Parathyroid adenoma (tissue), 2 donors: ENCODE results near the gene PRPF6.
A peak's percentile ranks its signal among the peaks of the same experiment; 100 is the strongest.

Experiments used
- H2AFZ ChIP-seq: fragments of 300-600 bp; sonication (generic); one replicate; pipeline ENCODE4 v1.7.0; 2017; ENCODE audit warnings: antibody characterized with exemption, mild to moderate bottlenecking
- H3K27ac ChIP-seq: fragments of 300-600 bp; sonication (generic); one replicate; pipeline ENCODE4 v1.7.0; 2017
- H3K27me3 ChIP-seq: fragments of 300-600 bp; sonication (generic); one replicate; pipeline ENCODE4 v1.7.0; 2017; ENCODE audit warnings: low read length; ENCODE audit not compliant: control insufficient read depth, insufficient read depth
- H3K36me3 ChIP-seq: fragments of 300-600 bp; sonication (generic); one replicate; pipeline ENCODE4 v1.7.0; 2017; ENCODE audit warnings: low read length; ENCODE audit not compliant: control insufficient read depth, insufficient read depth
- H3K4me1 ChIP-seq: fragments of 300-600 bp; sonication (generic); one replicate; pipeline ENCODE4 v1.7.0; 2017; ENCODE audit warnings: control low read depth
- H3K4me2 ChIP-seq: fragments of 300-600 bp; sonication (generic); one replicate; pipeline ENCODE4 v1.7.0; 2017; ENCODE audit warnings: low read length
- H3K4me3 ChIP-seq: fragments of 300-600 bp; sonication (generic); one replicate; pipeline ENCODE4 v1.7.0; 2017; ENCODE audit warnings: low read depth, low read length
- H3K79me2 ChIP-seq: fragments of 300-600 bp; sonication (generic); one replicate; pipeline ENCODE4 v1.7.0; 2017; ENCODE audit warnings: control low read depth
- H3K9ac ChIP-seq: fragments of 300-600 bp; sonication (generic); one replicate; pipeline ENCODE4 v1.7.0; 2017; ENCODE audit warnings: mild to moderate bottlenecking
- H3K9me3 ChIP-seq: fragments of 300-600 bp; sonication (generic); one replicate; pipeline ENCODE4 v1.7.0; 2017; ENCODE audit warnings: low read length; ENCODE audit not compliant: control insufficient read depth
- CTCF ChIP-seq: fragments of 300-600 bp; sonication (generic); IDR thresholded peaks from one replicate; pipeline ENCODE4 v1.7.0; 2017; ENCODE audit warnings: antibody characterized with exemption, mild to moderate bottlenecking
- donor health status: primary hyperparathyroidism.

Gene PRPF6

GRCh38 chr20:63942969-63943807 is 37.7 kb upstream of the PRPF6 start:
- H3K36me3 ChIP-seq: no peaks in the 10 kb centered on the region
- peaks cover 2% of the 10 kb centered on the region for H3K4me1 ChIP-seq
- no peak for TF ChIP-seq CTCF

GRCh38 chr20:63943808-63944077 is 37.2 kb upstream of the PRPF6 start:
- no peak overlapping the region for H3K4me3 ChIP-seq
- no peak overlapping the region for H3K27ac ChIP-seq
- no peaks in the 10 kb centered on the region for H3K27me3 ChIP-seq
- H3K9me3 ChIP-seq: no peaks in the 10 kb centered on the region
- no peak overlapping the region for H3K4me2 ChIP-seq
- no peak for TF ChIP-seq CTCF
- no peak overlapping the region for H3K9ac ChIP-seq
- peaks cover 6% of the 10 kb centered on the region for H3K4me1 ChIP-seq
- peaks cover 36% of the 10 kb centered on the region for H3K79me2 ChIP-seq
- no peak overlapping the region for H2AFZ ChIP-seq
- no peaks in the 10 kb centered on the region for H3K36me3 ChIP-seq

More at GRCh38 chr20:63942969-63943807, 37.7 kb upstream of the PRPF6 start:
- H3K79me2 ChIP-seq: peaks cover 38% of the 10 kb centered on the region
- no peaks in the 10 kb centered on the region for H3K9me3 ChIP-seq
- H3K27ac ChIP-seq: peak overlapping the region; percentile 42
- H2AFZ ChIP-seq: no peak overlapping the region
- no peak overlapping the region for H3K4me2 ChIP-seq
- no peaks in the 10 kb centered on the region for H3K27me3 ChIP-seq
- H3K4me3 ChIP-seq: no peak overlapping the region
- no peak overlapping the region for H3K9ac ChIP-seq

GRCh38 chr20:63944078-63944941 is 36.6 kb upstream of the PRPF6 start:
- H3K4me2 ChIP-seq: no peak overlapping the region
- H3K36me3 ChIP-seq: no peaks in the 10 kb centered on the region
- H3K79me2 ChIP-seq: peaks cover 32% of the 10 kb centered on the region
- no peak overlapping the region for H3K9ac ChIP-seq
- no peaks in the 10 kb centered on the region for H3K27me3 ChIP-seq
- no peak overlapping the region for H3K27ac ChIP-seq
- H3K4me1 ChIP-seq: peaks cover 10% of the 10 kb centered on the region
- no peak overlapping the region for H3K4me3 ChIP-seq
- no peaks in the 10 kb centered on the region for H3K9me3 ChIP-seq
- no peak for TF ChIP-seq CTCF
- H2AFZ ChIP-seq: no peak overlapping the region

GRCh38 chr20:63945031-63945658 is 35.8 kb upstream of the PRPF6 start:
- H3K36me3 ChIP-seq: no peaks in the 10 kb centered on the region
- no peaks in the 10 kb centered on the region for H3K27me3 ChIP-seq
- no peaks in the 10 kb centered on the region for H3K9me3 ChIP-seq
- H3K79me2 ChIP-seq: peaks cover 30% of the 10 kb centered on the region
- no peak overlapping the region for H3K9ac ChIP-seq
- H3K4me2 ChIP-seq: no peak overlapping the region
- no peak overlapping the region for H2AFZ ChIP-seq
- H3K27ac ChIP-seq: no peak overlapping the region
- TF ChIP-seq CTCF: no peak
- no peak overlapping the region for H3K4me3 ChIP-seq
- H3K4me1 ChIP-seq: peaks cover 14% of the 10 kb centered on the region
